ENCODE data around the gene PDE7B. TPM values are rescaled to one million over a fixed set of nuclear protein-coding genes. Genes with fewer than 3 reads are reported as not detected.

PDE7B gene
- total and polyA plus RNA-seq, 4 donors, result 0.26 to 3.7 (median 1.8) TPM

- peaks cover 0 to 3% (median under 1%) of the 10 kb centered on the region in 4 donors for H3K36me3 ChIP-seq (ENCODE audit: control insufficient read depth in 4 of 4, insufficient read depth in 4 of 4, low read length in 4 of 4)
- ATAC-seq (ENCODE audit: insufficient read depth, low FRiP score) (no peak), DNase-seq (no peak)
- WGBS, 2 donors, result 65 to 88% methylated on average over 4 of the region's 4 CpGs
- no peaks in the 10 kb centered on the region for H3K27me3 ChIP-seq (ENCODE audit: control insufficient read depth in 3 of 3, insufficient read depth in 3 of 3, low read length in 2 of 3)
- peaks cover 0 to 9% (median 3%) of the 10 kb centered on the region in 5 donors for H3K4me1 ChIP-seq (ENCODE audit: control insufficient read depth in 5 of 5, insufficient read depth in 5 of 5, low read length in 5 of 5)
- H3K27ac ChIP-seq (ENCODE audit: low read depth in 1 of 2, low read length in 1 of 2), result peak overlapping the region in 1 of 2 donors; percentile 15
- H3K9me3 ChIP-seq (ENCODE audit: control insufficient read depth in 4 of 4, insufficient read depth in 3 of 4, low read length in 3 of 4), result peaks cover 0 to 3% (median 0%) of the 10 kb centered on the region in 4 donors
- no peak overlapping the region for H3K9ac ChIP-seq (ENCODE audit: insufficient read depth in 1 of 2, low read length in 2 of 2)
- H3K4me3 ChIP-seq, result no peak overlapping the region
- no peak for TF ChIP-seq CTCF (IDR thresholded peaks at IDR 0.05; ENCODE audit: control extremely low read depth, extremely low read depth)
Measured at GRCh38 chr6:136180704-136181511, 329.4 kb downstream of the PDE7B start.

GRCh38 chr6:136181512-136181833, 330.0 kb downstream of the PDE7B start:
- Histone ChIP-seq H3K9ac (ENCODE audit: insufficient read depth in 1 of 2, low read length in 2 of 2) (no peak overlapping the region), H3K27me3 (ENCODE audit: control insufficient read depth in 3 of 3, insufficient read depth in 3 of 3, low read length in 2 of 3) (no peaks in the 10 kb centered on the region), H3K9me3 (ENCODE audit: control insufficient read depth in 4 of 4, insufficient read depth in 3 of 4, low read length in 3 of 4) (peaks cover 0 to 3% (median 0%) of the 10 kb centered on the region in 4 donors), H3K4me3 (no peak overlapping the region), H3K27ac (ENCODE audit: low read depth in 1 of 2, low read length in 1 of 2) (peak overlapping the region in 1 of 2 donors; percentile 33), H3K4me1 (ENCODE audit: control insufficient read depth in 5 of 5, insufficient read depth in 5 of 5, low read length in 5 of 5) (peaks cover 0 to 9% (median 3%) of the 10 kb centered on the region in 5 donors), H3K36me3 (ENCODE audit: control insufficient read depth in 4 of 4, insufficient read depth in 4 of 4, low read length in 4 of 4) (peaks cover 0 to 3% (median under 1%) of the 10 kb centered on the region in 4 donors)
- TF ChIP-seq CTCF (IDR thresholded peaks at IDR 0.05; ENCODE audit: control extremely low read depth, extremely low read depth), result no peak
- DNase-seq, result no peak
- 56 to 76% methylated on average over 1 of the region's 1 CpG for WGBS, 2 donors
- no peak for ATAC-seq (ENCODE audit: insufficient read depth, low FRiP score)

- H3K27ac ChIP-seq (ENCODE audit: low read depth in 1 of 2, low read length in 1 of 2), result peak overlapping the region in 1 of 2 donors; percentile 33
- H3K36me3 ChIP-seq (ENCODE audit: control insufficient read depth in 4 of 4, insufficient read depth in 4 of 4, low read length in 4 of 4), result peaks cover 0 to 3% (median under 1%) of the 10 kb centered on the region in 4 donors
- no peak overlapping the region for H3K9ac ChIP-seq (ENCODE audit: insufficient read depth in 1 of 2, low read length in 2 of 2)
- no peak overlapping the region for H3K4me3 ChIP-seq
- DNase-seq (peak; percentile 18 to 53 (median 21)), ATAC-seq (ENCODE audit: insufficient read depth, low FRiP score) (no peak)
- no peaks in the 10 kb centered on the region for H3K27me3 ChIP-seq (ENCODE audit: control insufficient read depth in 3 of 3, insufficient read depth in 3 of 3, low read length in 2 of 3)
- TF ChIP-seq CTCF (IDR thresholded peaks at IDR 0.05; ENCODE audit: control extremely low read depth, extremely low read depth), result no peak
- H3K4me1 ChIP-seq (ENCODE audit: control insufficient read depth in 5 of 5, insufficient read depth in 5 of 5, low read length in 5 of 5), result peaks cover 0 to 9% (median 3%) of the 10 kb centered on the region in 5 donors
- 69 to 96% methylated on average over 1 of the region's 1 CpG for WGBS, 2 donors
- H3K9me3 ChIP-seq (ENCODE audit: control insufficient read depth in 4 of 4, insufficient read depth in 3 of 4, low read length in 3 of 4), result peaks cover 0 to 3% (median 0%) of the 10 kb centered on the region in 4 donors
Measured at GRCh38 chr6:136181861-136182260, 330.4 kb downstream of the PDE7B start.

Measured in lung (tissue), 12 donors.